Measurements from ENCODE around the gene MRPL32.

MRPL32 gene

DNA sequence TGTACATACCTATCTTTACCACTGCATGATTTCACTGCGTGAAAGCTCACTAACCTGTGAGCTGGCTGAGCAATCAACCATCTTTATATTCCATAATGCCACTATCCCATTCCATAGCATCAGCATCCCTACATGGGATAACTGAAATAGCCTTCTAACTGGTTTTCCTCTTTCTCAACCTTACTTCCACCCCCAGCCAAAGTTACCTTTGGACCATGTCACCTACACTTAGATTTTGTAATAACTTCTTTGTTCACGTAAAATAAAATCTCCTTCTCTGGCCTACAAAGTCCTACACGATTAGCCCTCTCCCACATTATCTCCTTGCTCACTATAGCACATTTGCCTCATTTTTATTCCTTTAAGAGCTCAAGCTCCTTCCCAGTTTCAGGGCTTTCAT lies 2.7 kb upstream of the MRPL32 start:
- Mint-ChIP-seq H3K27me3 (ENCODE audit: low read depth) (no peaks in the 10 kb centered on the region), H3K4me3 (peak overlapping the region; percentile 40 to 55 (median 43)), H3K9me3 (no peaks in the 10 kb centered on the region), H3K4me1 (peaks cover 40% of the 10 kb centered on the region), H3K27ac (peak overlapping the region in 2 of 3 experiments; percentile 4 to 11), H3K36me3 (ENCODE audit: low read depth) (peaks cover 20% of the 10 kb centered on the region)
- TF ChIP-seq, protein P1, sequence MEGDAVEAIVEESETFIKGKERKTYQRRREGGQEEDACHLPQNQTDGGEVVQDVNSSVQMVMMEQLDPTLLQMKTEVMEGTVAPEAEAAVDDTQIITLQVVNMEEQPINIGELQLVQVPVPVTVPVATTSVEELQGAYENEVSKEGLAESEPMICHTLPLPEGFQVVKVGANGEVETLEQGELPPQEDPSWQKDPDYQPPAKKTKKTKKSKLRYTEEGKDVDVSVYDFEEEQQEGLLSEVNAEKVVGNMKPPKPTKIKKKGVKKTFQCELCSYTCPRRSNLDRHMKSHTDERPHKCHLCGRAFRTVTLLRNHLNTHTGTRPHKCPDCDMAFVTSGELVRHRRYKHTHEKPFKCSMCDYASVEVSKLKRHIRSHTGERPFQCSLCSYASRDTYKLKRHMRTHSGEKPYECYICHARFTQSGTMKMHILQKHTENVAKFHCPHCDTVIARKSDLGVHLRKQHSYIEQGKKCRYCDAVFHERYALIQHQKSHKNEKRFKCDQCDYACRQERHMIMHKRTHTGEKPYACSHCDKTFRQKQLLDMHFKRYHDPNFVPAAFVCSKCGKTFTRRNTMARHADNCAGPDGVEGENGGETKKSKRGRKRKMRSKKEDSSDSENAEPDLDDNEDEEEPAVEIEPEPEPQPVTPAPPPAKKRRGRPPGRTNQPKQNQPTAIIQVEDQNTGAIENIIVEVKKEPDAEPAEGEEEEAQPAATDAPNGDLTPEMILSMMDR (IDR thresholded peaks at IDR 0.05; ENCODE audit: unreplicated experiment in 3 of 3), result no peak

DNA sequence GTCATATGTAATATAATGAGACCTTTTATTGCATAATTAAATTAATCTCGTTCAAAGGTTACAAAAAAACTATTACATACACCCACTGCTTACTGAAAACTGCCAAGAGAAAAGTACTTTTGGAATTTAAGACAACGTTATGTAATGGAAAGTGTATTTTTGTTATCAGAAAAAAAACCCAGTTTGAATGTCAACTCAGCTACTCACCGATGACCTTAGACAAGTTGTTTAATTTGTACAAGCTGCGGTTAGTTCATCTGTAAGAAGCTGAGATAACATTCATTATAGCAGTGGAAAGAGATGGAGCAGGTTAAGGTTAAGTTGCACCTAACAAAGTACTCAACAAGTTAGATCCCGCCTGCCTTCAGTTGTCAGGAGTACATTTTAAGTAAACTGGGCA lies 1.3 kb upstream of the MRPL32 start:
- Mint-ChIP-seq H3K27me3 (ENCODE audit: low read depth) (no peaks in the 10 kb centered on the region), H3K9me3 (no peaks in the 10 kb centered on the region)

DNA sequence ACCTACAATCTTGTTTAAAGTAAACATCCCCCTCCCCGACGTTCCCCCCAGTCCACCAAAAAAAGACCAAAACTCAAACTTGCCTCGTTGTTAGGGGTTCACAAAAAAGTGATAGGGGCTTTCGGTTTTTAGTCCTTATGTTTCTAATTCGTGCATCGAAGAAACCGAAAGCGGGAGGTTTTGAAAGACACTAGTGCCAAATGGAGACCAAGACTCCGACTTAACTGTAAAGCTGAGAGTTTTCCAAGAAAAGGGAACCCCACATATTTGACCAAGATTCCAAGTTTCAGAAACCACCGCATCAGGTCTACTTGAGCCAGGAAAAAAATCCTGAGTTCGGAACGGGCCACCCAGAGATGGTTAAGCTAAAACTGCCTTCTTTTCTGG lies 736 bp upstream of the MRPL32 start:
- Mint-ChIP-seq H3K4me1 (peaks cover 46% of the 10 kb centered on the region), H3K27ac (peak overlapping the region; percentile 91 to 97 (median 94)), H3K36me3 (ENCODE audit: low read depth) (peaks cover 18% of the 10 kb centered on the region), H3K9me3 (no peaks in the 10 kb centered on the region), H3K4me3 (peak overlapping the region; percentile 94 to 99 (median 97)), H3K27me3 (ENCODE audit: low read depth) (no peaks in the 10 kb centered on the region)
- TF ChIP-seq, protein P1 (IDR thresholded peaks at IDR 0.05; ENCODE audit: unreplicated experiment in 3 of 3), result no peak

More for the DNA sequence above, 1.3 kb upstream of the MRPL32 start:
- peak overlapping the region; percentile 94 to 99 (median 97) for H3K4me3 Mint-ChIP-seq
- peak overlapping the region; percentile 91 to 97 (median 94) for H3K27ac Mint-ChIP-seq
- TF ChIP-seq, protein P1 (IDR thresholded peaks at IDR 0.05; ENCODE audit: unreplicated experiment in 3 of 3), result no peak
- H3K36me3 Mint-ChIP-seq (ENCODE audit: low read depth), result peaks cover 16% of the 10 kb centered on the region
- H3K4me1 Mint-ChIP-seq, result peaks cover 45% of the 10 kb centered on the region

DNA sequence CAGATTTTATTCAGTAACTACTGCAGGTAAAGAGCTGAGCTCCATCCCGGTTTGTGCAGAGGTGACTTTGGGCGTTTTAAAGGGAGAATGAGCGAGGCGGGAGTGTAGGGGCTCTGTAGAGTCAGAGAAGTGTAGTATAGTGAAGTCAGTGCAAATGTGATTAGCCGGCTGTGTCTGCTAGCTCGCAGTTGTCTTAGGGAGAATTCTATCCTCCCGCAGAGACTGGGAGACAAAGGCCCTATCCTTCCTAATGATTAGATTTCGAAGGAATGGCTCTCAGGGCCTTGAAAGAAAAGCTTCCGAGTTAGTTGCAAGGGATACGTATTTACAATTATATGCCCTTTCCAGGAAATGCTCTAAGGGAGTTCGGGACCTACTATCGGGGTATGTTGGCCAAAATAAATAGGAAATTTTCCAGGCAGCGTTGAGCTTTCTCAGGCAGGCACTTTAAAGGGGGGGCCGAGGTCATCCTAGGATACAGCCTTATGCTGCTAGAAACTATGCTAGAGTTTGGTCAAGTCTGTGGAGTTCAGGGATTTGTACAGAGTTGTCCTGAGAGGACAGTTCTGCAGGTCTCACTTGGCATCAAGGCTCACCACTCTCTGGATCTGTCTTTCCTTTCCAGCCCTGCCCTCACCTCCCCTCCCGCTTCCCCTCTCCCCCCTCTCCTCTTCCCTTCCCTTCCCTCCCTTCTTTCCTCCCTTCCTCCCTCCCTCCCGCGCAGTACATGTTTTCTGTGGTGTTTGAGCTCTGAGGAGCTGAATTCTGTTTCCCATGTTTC lies 825 bp downstream of the MRPL32 start:
- H3K4me3 Mint-ChIP-seq, result peak overlapping the region; percentile 94 to 99 (median 97)
- H3K36me3 Mint-ChIP-seq (ENCODE audit: low read depth), result peaks cover 23% of the 10 kb centered on the region
- no peaks in the 10 kb centered on the region for H3K27me3 Mint-ChIP-seq (ENCODE audit: low read depth)
- TF ChIP-seq, protein P1 (IDR thresholded peaks at IDR 0.05; ENCODE audit: unreplicated experiment in 3 of 3), result no peak
- H3K27ac Mint-ChIP-seq, result peak overlapping the region; percentile 91 to 97 (median 94)
- no peaks in the 10 kb centered on the region for H3K9me3 Mint-ChIP-seq
- peaks cover 46% of the 10 kb centered on the region for H3K4me1 Mint-ChIP-seq

DNA sequence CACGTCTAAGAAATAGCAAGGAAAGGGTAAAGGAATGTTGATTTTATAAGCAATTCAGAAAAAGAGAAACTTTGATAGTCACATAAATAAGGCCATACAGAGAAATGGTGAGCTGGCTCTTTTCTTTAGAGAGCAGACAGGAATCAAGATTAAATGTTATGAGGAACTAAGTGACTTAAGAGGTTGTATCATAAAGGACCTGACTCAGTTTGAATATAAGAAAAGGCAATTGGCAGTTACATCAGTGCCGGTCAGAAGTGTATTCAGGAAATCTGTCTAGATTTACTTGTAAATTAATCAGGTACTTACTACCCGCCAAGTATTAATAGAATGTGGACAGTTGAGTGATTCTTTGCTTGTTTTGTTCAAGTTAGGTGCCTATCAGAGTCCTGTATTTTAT lies 2.1 kb downstream of the MRPL32 start:
- H3K27me3 Mint-ChIP-seq (ENCODE audit: low read depth), result no peaks in the 10 kb centered on the region

More for the DNA sequence above, 2.1 kb downstream of the MRPL32 start:
- H3K9me3 Mint-ChIP-seq, result no peaks in the 10 kb centered on the region
- peaks cover 29% of the 10 kb centered on the region for H3K36me3 Mint-ChIP-seq (ENCODE audit: low read depth)
- peak overlapping the region in 1 of 3 experiments; percentile 28 for H3K27ac Mint-ChIP-seq
- peak overlapping the region; percentile 71 to 99 (median 94) for H3K4me3 Mint-ChIP-seq
- peaks cover 39% of the 10 kb centered on the region for H3K4me1 Mint-ChIP-seq
- TF ChIP-seq, protein P1 (IDR thresholded peaks at IDR 0.05; ENCODE audit: unreplicated experiment in 3 of 3), result no peak
